Caco-2 (cell line): ENCODE results near the gene ZFHX2. TPM values are rescaled to one million over a fixed set of nuclear protein-coding genes. Genes with fewer than 3 reads are reported as not detected.

Experiments used
- BruUV-seq: library from RNA; stranded (reverse); fragments of 400-500 nt; replicated peaks from 2 replicates; lab custom pipeline; 2021; lab: Mats Ljungman, UMichigan
- CTCF ChIA-PET: fragments of 300-600 bp; sonication (Branson Sonifier 250); formaldehyde crosslinking; loops from one replicate; lab custom pipeline; 2022; ENCODE audit warnings: antibody characterized with exemption; lab: Charles Lee
- POLR2A ChIA-PET: fragments of 300-600 bp; sonication (Branson Sonifier 250); formaldehyde crosslinking; loops from one replicate; lab custom pipeline; 2022; ENCODE audit warnings: antibody characterized with exemption; lab: Charles Lee
- DNase-seq, 2 experiments: peaks; one replicate each; pipeline versions ENCODE4 v3.0.0 to v3.0.0-alpha.2; 2020 to 2022
- H3K27me3 ChIP-seq: replicated peaks from 2 replicates; pipeline ENCODE4 v1.6.0; 2011; ENCODE audit warnings: low read length; ENCODE audit not compliant: control insufficient read depth, insufficient read depth
- H3K36me3 ChIP-seq: 2 replicates; pipeline ENCODE4 v1.5.1; 2011; ENCODE audit warnings: low read length; ENCODE audit not compliant: control insufficient read depth, insufficient read depth
- H3K4me1 ChIP-seq: fragments of 250-450 bp; sonication (Bioruptor Pico); 2 replicates; pipeline ENCODE4 v1.5.1; 2020; ENCODE audit warnings: mild to moderate bottlenecking
- H3K4me3 ChIP-seq: 2 replicates; pipeline ENCODE4 v1.5.1; 2011; ENCODE audit warnings: low read depth, mild to moderate bottlenecking, control low read depth, low read length
- H3K9me3 ChIP-seq: fragments of 250-450 bp; sonication (Bioruptor Pico); 2 replicates; pipeline ENCODE4 v1.5.1; 2020; ENCODE audit warnings: mild to moderate bottlenecking, moderate library complexity
- H3K27ac Mint-ChIP-seq: one replicate; pipeline ENCODE4 v1.8.0; 2022; ENCODE audit warnings: mixed read lengths; ENCODE audit not compliant: unreplicated experiment
- H3K27me3 Mint-ChIP-seq: one replicate; pipeline ENCODE4 v1.8.0; 2022; ENCODE audit warnings: mixed read lengths; ENCODE audit not compliant: insufficient read depth, unreplicated experiment
- H3K36me3 Mint-ChIP-seq: one replicate; pipeline ENCODE4 v1.8.0; 2022; ENCODE audit warnings: mild to moderate bottlenecking, mixed read lengths; ENCODE audit not compliant: insufficient read depth, unreplicated experiment
- H3K4me1 Mint-ChIP-seq: one replicate; pipeline ENCODE4 v1.8.0; 2022; ENCODE audit warnings: low read depth, mixed read lengths; ENCODE audit not compliant: unreplicated experiment
- H3K4me3 Mint-ChIP-seq: one replicate; pipeline ENCODE4 v1.8.0; 2022; ENCODE audit warnings: mild to moderate bottlenecking, moderate library complexity, mixed read lengths; ENCODE audit not compliant: unreplicated experiment
- H3K9me3 Mint-ChIP-seq: one replicate; pipeline ENCODE4 v1.8.0; 2022; ENCODE audit warnings: mixed read lengths; ENCODE audit not compliant: unreplicated experiment
- intact Hi-C: fragments of 100-400 bp; cut with micrococcal nuclease; formaldehyde crosslinking; loops from one replicate; pipeline ENCODE4 v1.10.0; 2022; ENCODE audit not compliant: unreplicated experiment
- total RNA-seq: library from RNA; stranded (reverse); gene quantifications from 2 replicates; pipeline ENCODE4 v1.2.3, GENCODE V29; 2022
- TF ChIP-seq, protein P1 (sequence below), 2 experiments: fragments of 200-600 bp in 1 of 2; IDR thresholded peaks; 1 replicate in 1 of 2; 2 replicates in 1 of 2; pipeline versions ENCODE4 v1.5.1 to v1.8.0; 2011 to 2022; ENCODE audit warnings: antibody characterized with exemption in 1 of 2, control low read depth in 1 of 2, inconsistent platforms in 1 of 2, low read depth in 1 of 2, low read length in 1 of 2, mild to moderate bottlenecking in 1 of 2, moderate library complexity in 1 of 2; ENCODE audit not compliant: insufficient read depth in 1 of 2, severe bottlenecking in 1 of 2, unreplicated experiment in 1 of 2

The ZFHX2 gene
- total RNA-seq, 1 experiment from 2014 or later: 1.1 TPM

DNA sequence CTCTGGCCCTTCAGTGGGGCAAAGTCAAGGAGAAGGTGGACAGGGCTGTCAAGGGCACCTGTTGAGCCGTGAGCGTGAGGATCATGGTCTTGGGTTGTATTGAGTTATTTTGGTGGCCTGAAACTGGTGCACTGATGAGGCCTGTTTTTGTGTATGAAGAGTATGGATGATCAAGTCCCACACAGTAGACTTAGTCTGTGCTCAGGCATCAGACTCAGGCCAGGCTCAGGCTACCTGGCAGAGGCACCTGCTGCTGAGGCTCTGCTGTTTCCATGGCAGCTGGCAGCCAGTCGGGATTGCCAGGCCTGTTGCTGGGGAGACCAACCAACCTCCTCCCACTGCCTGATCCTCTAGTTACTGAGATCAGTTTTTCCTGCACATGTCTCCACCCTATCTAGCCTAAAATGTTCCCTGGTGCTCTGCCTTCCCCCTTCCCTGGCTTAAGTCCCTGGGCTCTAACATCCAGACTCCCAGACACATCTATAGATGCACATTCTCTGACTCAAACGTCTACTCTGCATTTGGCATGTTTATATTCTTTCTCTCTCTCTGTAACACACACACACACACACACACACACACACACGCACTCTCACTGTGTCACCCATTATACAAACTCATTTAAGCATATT lies 21.9 kb upstream of the ZFHX2 start:
- Histone ChIP-seq H3K27me3 (no peaks in the 10 kb centered on the region), H3K4me3 (no peak overlapping the region), H3K9me3 (no peaks in the 10 kb centered on the region), H3K36me3 (no peaks in the 10 kb centered on the region), H3K4me1 (peaks cover 2% of the 10 kb centered on the region; the same call in 1 of the 2 replicates)
- no peak overlapping the region for H3K4me3 Mint-ChIP-seq
- intact Hi-C loops: no loop called here
- TF ChIP-seq, protein P1, sequence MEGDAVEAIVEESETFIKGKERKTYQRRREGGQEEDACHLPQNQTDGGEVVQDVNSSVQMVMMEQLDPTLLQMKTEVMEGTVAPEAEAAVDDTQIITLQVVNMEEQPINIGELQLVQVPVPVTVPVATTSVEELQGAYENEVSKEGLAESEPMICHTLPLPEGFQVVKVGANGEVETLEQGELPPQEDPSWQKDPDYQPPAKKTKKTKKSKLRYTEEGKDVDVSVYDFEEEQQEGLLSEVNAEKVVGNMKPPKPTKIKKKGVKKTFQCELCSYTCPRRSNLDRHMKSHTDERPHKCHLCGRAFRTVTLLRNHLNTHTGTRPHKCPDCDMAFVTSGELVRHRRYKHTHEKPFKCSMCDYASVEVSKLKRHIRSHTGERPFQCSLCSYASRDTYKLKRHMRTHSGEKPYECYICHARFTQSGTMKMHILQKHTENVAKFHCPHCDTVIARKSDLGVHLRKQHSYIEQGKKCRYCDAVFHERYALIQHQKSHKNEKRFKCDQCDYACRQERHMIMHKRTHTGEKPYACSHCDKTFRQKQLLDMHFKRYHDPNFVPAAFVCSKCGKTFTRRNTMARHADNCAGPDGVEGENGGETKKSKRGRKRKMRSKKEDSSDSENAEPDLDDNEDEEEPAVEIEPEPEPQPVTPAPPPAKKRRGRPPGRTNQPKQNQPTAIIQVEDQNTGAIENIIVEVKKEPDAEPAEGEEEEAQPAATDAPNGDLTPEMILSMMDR (IDR thresholded peaks at IDR 0.05; ENCODE audit: insufficient read depth in 1 of 2, low read depth in 1 of 2, low read length in 1 of 2, severe bottlenecking in 1 of 2, unreplicated experiment in 1 of 2): no peak
- DNase-seq: no peak
- no peak overlapping the region for H3K27ac Mint-ChIP-seq
- BruUV-seq: no TSS peak
- no peaks in the 10 kb centered on the region for H3K9me3 Mint-ChIP-seq
- no peaks in the 10 kb centered on the region for H3K36me3 Mint-ChIP-seq
- ChIA-PET CTCF (no interaction called here), POLR2A (no interaction called here)
- peaks cover 7% of the 10 kb centered on the region for H3K27me3 Mint-ChIP-seq
- H3K4me1 Mint-ChIP-seq: peaks cover 7% of the 10 kb centered on the region

DNA sequence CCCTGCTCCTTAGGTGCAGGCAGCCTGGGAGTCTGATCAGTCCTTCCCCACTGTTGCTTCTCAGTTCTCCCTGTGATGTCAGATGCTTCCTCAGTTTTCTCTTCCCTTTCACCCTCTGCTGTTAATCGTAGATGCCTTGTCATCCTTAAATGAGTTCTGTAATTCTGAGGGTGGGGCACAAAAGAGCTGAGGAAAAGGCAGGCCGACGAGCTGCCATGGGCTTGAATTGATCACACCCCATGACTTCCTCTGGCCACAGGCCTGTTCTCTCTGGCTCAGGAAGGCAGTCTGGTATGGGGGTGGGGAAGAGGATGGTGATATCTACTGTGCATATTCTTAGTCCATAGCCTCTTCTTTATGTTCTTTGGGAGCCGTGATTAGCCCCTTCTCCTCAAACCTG lies 21.3 kb upstream of the ZFHX2 start:
- DNase-seq: no peak
- Histone ChIP-seq H3K9me3 (no peaks in the 10 kb centered on the region), H3K4me3 (no peak overlapping the region), H3K4me1 (peaks cover 9% of the 10 kb centered on the region; the same call in 1 of the 2 replicates), H3K27me3 (no peaks in the 10 kb centered on the region), H3K36me3 (no peaks in the 10 kb centered on the region)
- Mint-ChIP-seq H3K36me3 (peaks cover 2% of the 10 kb centered on the region), H3K27ac (no peak overlapping the region), H3K4me1 (peaks cover 7% of the 10 kb centered on the region), H3K9me3 (no peaks in the 10 kb centered on the region), H3K4me3 (no peak overlapping the region), H3K27me3 (peaks cover 3% of the 10 kb centered on the region)
- CTCF ChIA-PET: no interaction called here
- no TSS peak for BruUV-seq
- POLR2A ChIA-PET: no interaction called here
- intact Hi-C loops: no loop called here
- TF ChIP-seq, protein P1 (IDR thresholded peaks at IDR 0.05; ENCODE audit: insufficient read depth in 1 of 2, low read depth in 1 of 2, low read length in 1 of 2, severe bottlenecking in 1 of 2, unreplicated experiment in 1 of 2): no peak

DNA sequence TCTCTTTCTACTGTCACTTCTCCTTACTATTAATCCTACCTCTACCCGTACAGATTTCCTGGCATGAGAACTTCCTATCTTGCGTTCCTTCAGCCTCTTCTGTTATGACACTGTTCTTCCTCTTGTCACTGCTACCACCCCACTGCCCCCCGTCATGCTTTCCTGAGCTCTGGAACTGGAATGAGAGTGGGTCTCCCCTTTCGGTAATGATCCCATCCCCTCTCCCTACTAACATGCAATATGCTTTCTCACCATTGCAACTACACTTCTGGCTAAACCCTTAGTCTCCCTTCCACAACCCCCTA lies 20.9 kb upstream of the ZFHX2 start:
- H3K9me3 ChIP-seq: no peaks in the 10 kb centered on the region
- TF ChIP-seq, protein P1 (IDR thresholded peaks at IDR 0.05; ENCODE audit: insufficient read depth in 1 of 2, low read depth in 1 of 2, low read length in 1 of 2, severe bottlenecking in 1 of 2, unreplicated experiment in 1 of 2): no peak
- peaks cover 9% of the 10 kb centered on the region; the same call in 1 of the 2 replicates for H3K4me1 ChIP-seq
- H3K27ac Mint-ChIP-seq: no peak overlapping the region
- H3K4me1 Mint-ChIP-seq: peaks cover 7% of the 10 kb centered on the region
- ChIA-PET CTCF (no interaction called here), POLR2A (no interaction called here)
- H3K9me3 Mint-ChIP-seq: no peaks in the 10 kb centered on the region
- no peak for DNase-seq
- no TSS peak for BruUV-seq
- no peaks in the 10 kb centered on the region for H3K27me3 ChIP-seq
- no peaks in the 10 kb centered on the region for H3K36me3 ChIP-seq
- peaks cover 3% of the 10 kb centered on the region for H3K27me3 Mint-ChIP-seq
- H3K4me3 Mint-ChIP-seq: no peak overlapping the region
- intact Hi-C loops: no loop called here
- no peak overlapping the region for H3K4me3 ChIP-seq
- H3K36me3 Mint-ChIP-seq: peaks cover 5% of the 10 kb centered on the region
